Loucy (cell line): Measurements from ENCODE around the gene IRF9.
"Not testable (repeated sequence)": the region's sequence is repeated elsewhere in the genome, so short reads cannot be mapped to it uniquely, and the experiment has no call there.

Experiments
- H2AFZ ChIP-seq: fragments of 200-600 bp; sonication (generic); 2 replicates; pipeline ENCODE4 v1.6.0; 2016; ENCODE audit warnings: antibody characterized with exemption, mild to moderate bottlenecking, low read length, moderate library complexity
- H3F3A ChIP-seq: fragments of 200-600 bp; 2 replicates; pipeline ENCODE4 v1.6.0; 2016; ENCODE audit warnings: antibody characterized with exemption, low read depth, mild to moderate bottlenecking
- H3K27me3 ChIP-seq: fragments of 200-600 bp; sonication (generic); 2 replicates; pipeline ENCODE4 v1.6.1; 2014; ENCODE audit warnings: low read length, mild to moderate bottlenecking; ENCODE audit not compliant: insufficient read depth, poor library complexity, severe bottlenecking
- H3K36me3 ChIP-seq: fragments of 200-600 bp; sonication (generic); 2 replicates; pipeline ENCODE4 v1.6.1; 2016; ENCODE audit warnings: low read length; ENCODE audit not compliant: insufficient read depth
- H3K4me1 ChIP-seq: fragments of 200-600 bp; sonication (generic); 2 replicates; pipeline ENCODE4 v1.5.1; 2014; ENCODE audit warnings: low read length, mild to moderate bottlenecking; ENCODE audit not compliant: insufficient read depth, poor library complexity, severe bottlenecking
- H3K4me2 ChIP-seq: fragments of 200-600 bp; sonication (generic); 2 replicates; pipeline ENCODE4 v1.6.0; 2014; ENCODE audit warnings: antibody characterized with exemption, low read length, low read depth, mild to moderate bottlenecking; ENCODE audit not compliant: poor library complexity, severe bottlenecking
- H3K4me3 ChIP-seq: fragments of 200-600 bp; sonication (generic); 2 replicates; pipeline ENCODE4 v1.5.1; 2014; ENCODE audit warnings: low read length, mild to moderate bottlenecking, mixed read lengths; ENCODE audit not compliant: poor library complexity, severe bottlenecking
- H3K79me2 ChIP-seq: fragments of 200-600 bp; sonication (generic); 2 replicates; pipeline ENCODE4 v1.6.1; 2014; ENCODE audit warnings: low read length; ENCODE audit not compliant: insufficient read depth
- H3K9ac ChIP-seq: fragments of 200-600 bp; sonication (generic); 2 replicates; pipeline ENCODE4 v1.6.0; 2014; ENCODE audit warnings: mild to moderate bottlenecking, low read depth, low read length, moderate library complexity; ENCODE audit not compliant: poor library complexity, severe bottlenecking
- H3K9me2 ChIP-seq: fragments of 200-600 bp; sonication (generic); replicated peaks from 2 replicates; pipeline ENCODE4 v1.6.1; 2016; ENCODE audit warnings: low read depth, low read length, mixed read lengths
- H3K9me3 ChIP-seq: fragments of 200-600 bp; sonication (generic); 2 replicates; pipeline ENCODE4 v1.6.1; 2014; ENCODE audit warnings: mild to moderate bottlenecking, antibody characterized with exemption, low read length, low read depth; ENCODE audit not compliant: insufficient read depth
- H4K20me1 ChIP-seq: fragments of 200-600 bp; sonication (generic); 2 replicates; pipeline ENCODE4 v1.6.0; 2014; ENCODE audit warnings: antibody characterized with exemption, low read length, mild to moderate bottlenecking; ENCODE audit not compliant: insufficient read depth, poor library complexity, severe bottlenecking
- EZH2phosphoT487 ChIP-seq: fragments of 200-600 bp; IDR thresholded peaks from 2 replicates; pipeline ENCODE4 v1.6.1; 2018; ENCODE audit warnings: antibody characterized with exemption, mild to moderate bottlenecking, moderate library complexity, borderline replicate concordance
- TF ChIP-seq, protein P1 (sequence below): fragments of 200-600 bp; sonication (generic); conservative IDR thresholded peaks from 2 replicates; pipeline ENCODE4 v1.5.1; 2014; ENCODE audit warnings: mild to moderate bottlenecking, antibody characterized with exemption, low read length

IRF9 gene

DNA sequence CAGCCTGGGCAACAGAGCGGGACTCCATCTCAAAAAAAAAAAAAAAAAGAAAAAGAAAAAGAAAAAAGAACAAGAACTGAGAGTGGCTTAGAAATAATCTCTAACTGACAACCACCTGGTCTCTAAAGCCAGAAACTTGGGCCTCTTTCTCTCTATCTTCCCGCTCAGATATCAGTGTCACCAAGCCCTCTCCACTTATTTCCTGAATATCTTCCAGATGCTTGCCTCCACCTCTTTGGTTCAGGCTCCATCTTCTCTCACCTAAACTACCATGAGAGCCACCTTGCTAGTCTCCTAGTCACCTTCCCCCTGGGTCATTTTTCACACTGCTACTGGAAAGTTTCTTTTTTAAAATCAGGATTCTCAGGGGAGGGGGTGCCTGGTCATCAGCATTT is 36.0 kb downstream of the IRF9 start:
- Histone ChIP-seq H3K9me2 (no peaks in the 10 kb centered on the region), H3K79me2 (peaks cover 42% of the 10 kb centered on the region), H3F3A (no peaks in the 10 kb centered on the region), H3K9ac (peak overlapping the region; percentile 92), H2AFZ (no peak overlapping the region), H4K20me1 (no peaks in the 10 kb centered on the region), H3K4me3 (peak overlapping the region; percentile 53), H3K36me3 (no peaks in the 10 kb centered on the region), H3K9me3 (no peaks in the 10 kb centered on the region; the same call in 1 of the 2 replicates), H3K27me3 (no peaks in the 10 kb centered on the region), H3K4me1 (peaks cover 24% of the 10 kb centered on the region), H3K4me2 (peak overlapping the region; percentile 99)
- TF ChIP-seq, protein P1, sequence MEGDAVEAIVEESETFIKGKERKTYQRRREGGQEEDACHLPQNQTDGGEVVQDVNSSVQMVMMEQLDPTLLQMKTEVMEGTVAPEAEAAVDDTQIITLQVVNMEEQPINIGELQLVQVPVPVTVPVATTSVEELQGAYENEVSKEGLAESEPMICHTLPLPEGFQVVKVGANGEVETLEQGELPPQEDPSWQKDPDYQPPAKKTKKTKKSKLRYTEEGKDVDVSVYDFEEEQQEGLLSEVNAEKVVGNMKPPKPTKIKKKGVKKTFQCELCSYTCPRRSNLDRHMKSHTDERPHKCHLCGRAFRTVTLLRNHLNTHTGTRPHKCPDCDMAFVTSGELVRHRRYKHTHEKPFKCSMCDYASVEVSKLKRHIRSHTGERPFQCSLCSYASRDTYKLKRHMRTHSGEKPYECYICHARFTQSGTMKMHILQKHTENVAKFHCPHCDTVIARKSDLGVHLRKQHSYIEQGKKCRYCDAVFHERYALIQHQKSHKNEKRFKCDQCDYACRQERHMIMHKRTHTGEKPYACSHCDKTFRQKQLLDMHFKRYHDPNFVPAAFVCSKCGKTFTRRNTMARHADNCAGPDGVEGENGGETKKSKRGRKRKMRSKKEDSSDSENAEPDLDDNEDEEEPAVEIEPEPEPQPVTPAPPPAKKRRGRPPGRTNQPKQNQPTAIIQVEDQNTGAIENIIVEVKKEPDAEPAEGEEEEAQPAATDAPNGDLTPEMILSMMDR = no peak
- TF ChIP-seq EZH2phosphoT487 = no peak

DNA sequence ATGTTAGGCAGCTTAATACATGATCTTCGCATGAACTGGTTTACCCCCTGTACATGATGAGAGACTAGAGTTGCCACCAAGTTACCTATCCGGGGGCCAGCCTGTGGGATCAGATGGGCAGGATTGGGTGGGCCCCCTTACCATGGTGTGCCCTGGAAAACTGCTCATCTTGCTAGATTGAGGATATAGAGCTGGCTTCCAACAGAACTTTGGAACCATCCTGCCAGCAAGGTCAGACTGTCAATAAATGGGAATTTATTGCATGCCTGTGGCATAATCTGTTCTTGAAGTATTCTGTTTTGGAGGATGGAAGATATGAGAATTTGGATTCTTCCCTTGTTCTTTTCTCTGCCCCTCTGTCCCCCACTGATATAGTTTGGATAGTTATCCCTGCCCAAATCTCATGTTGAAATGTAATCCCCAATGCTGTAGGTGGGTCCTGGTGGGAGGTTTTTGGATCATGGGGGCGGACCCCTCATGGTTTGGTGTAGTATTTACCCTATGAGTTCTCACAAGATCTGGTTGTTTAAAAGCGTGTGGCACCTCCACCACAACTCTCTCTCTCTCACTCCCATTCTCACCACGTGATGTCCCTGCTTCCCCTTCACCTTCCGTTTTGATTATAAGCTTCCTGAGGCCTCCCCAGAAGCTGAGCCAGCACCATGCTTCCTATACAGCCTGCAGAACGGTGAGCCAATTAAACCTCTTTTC is 37.9 kb downstream of the IRF9 start:
- H3K9me3 ChIP-seq = no peaks in the 10 kb centered on the region; the same call in 1 of the 2 replicates
- no peak overlapping the region for H2AFZ ChIP-seq
- H3F3A ChIP-seq = no peaks in the 10 kb centered on the region
- peaks cover 22% of the 10 kb centered on the region for H3K4me1 ChIP-seq
- no peaks in the 10 kb centered on the region for H3K9me2 ChIP-seq
- no peaks in the 10 kb centered on the region; the same call in 1 of the 2 replicates for H3K36me3 ChIP-seq
- H3K4me2 ChIP-seq = peak overlapping the region; percentile 12
- TF ChIP-seq, protein P1 = no peak
- no peak for TF ChIP-seq EZH2phosphoT487
- H3K79me2 ChIP-seq = peaks cover 29% of the 10 kb centered on the region
- no peak overlapping the region for H3K9ac ChIP-seq
- no peaks in the 10 kb centered on the region for H3K27me3 ChIP-seq
- H3K4me3 ChIP-seq = no peak overlapping the region
- no peaks in the 10 kb centered on the region for H4K20me1 ChIP-seq

DNA sequence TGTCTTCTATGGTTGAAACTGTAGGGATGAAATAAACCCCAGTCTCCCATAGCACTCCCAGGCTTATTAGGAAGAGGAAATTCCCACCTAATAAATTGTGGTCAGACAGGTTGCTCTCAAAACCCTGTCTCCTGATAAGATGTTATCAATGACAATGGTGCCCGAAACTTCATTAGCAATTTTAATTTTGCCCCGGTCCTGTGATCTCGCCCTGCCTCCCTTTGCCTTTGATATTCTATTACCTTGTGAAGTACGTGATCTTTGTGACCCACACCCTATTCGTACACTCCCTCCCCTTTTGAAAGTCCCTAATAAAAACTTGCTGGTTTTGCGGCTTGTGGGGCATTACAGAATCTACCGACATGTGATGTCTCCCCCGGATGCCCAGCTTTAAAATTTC is 41.5 kb downstream of the IRF9 start:
- H3K4me1 ChIP-seq, H4K20me1 ChIP-seq, H3K27me3 ChIP-seq, H3F3A ChIP-seq, H3K9me2 ChIP-seq, H3K4me2 ChIP-seq, H3K9me3 ChIP-seq, H3K36me3 ChIP-seq, H3K4me3 ChIP-seq, H3K79me2 ChIP-seq, H2AFZ ChIP-seq, H3K9ac ChIP-seq: not testable (repeated sequence)

DNA sequence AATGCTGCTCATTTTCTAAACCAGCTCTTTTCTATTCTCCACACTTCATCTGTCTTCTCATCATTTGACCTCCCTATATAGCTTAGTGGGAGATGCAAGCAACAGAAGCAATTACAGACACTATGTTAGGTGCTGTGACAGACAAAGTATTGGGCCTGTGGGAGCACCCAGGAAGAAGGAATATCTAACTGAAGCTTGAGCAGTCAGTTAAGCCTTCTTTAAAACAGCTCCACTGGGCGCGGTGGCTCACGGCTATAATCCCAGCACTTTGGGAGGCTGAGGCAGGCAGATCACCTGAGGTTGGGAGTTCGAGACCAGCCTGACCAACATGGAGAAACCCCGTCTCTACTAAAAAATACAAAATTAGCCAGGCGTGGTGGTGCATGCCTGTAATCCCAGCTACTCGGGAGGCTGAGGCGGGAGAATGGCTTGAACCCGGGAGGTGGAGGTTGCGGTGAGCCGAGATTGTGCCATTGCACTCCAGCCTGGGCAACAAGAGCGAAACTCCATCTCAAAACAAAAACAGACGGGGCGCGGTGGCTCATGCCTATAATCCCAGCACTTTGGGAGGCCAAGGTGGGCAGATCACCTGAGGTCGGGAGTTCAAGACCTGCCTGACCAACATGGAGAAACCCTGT is 42.3 kb downstream of the IRF9 start:
- not testable (repeated sequence) for H3K9ac ChIP-seq, H3K4me1 ChIP-seq, H3K36me3 ChIP-seq, H3F3A ChIP-seq, H3K9me3 ChIP-seq, H3K4me2 ChIP-seq, H2AFZ ChIP-seq, H4K20me1 ChIP-seq, H3K4me3 ChIP-seq, H3K27me3 ChIP-seq, H3K79me2 ChIP-seq, H3K9me2 ChIP-seq
